Stimulated activated CD4-positive, alpha-beta T cell treated with anti-CD3 and anti-CD28 coated beads, Interleukin-12 subunit alpha, Interleukin-12 subunit beta, amount 100 ng/mL, for 24 hours (primary cell): ENCODE results near the gene XK.
"Not testable (repeated sequence)": the region's sequence is repeated elsewhere in the genome, so short reads cannot be mapped to it uniquely, and the experiment has no call there.

Experiments used
- DNase-seq, 2 experiments: peaks; one replicate each; pipeline ENCODE4 v3.0.0-alpha.2; 2020; ENCODE audit warnings: low read depth in 2 of 2

XK gene

DNA sequence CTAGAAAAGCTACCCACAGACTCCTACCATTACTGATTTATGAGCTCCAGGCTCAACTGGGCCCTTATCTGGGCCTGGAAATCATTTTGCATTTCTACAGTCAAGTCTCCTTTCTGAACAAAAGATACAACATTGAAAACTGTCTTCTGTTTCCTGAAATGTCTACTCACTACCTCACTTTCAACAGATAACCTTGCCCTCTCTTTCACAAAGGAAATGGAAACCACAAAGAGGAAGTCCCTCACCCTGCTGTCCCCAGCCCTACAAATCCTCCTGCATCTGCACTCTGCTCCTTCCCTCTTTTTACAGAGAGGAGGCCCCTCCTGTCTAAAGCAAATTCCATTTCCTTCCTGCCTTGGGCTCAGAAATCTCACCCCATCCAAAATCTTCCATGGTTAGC is 69.4 kb downstream of the XK start:
- no peak for DNase-seq

DNA sequence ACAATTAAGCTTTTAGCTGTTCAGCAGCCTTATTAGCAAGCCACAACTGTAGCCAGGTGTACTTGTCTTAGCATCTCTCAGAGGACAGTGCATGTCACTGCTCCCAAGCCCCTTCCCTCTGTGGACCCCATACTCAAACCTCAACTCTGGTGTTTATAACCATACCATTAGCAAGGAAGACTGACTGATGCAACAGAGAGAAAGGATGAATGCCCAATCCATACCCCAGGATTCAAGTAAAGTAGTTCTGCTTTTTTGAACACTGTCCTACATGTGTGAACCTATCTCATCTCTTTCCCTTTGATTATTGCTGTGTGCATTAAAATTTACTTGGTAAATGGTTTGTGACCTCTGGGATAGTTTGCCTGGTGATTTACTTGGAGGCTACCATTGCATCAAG is 71.5 kb downstream of the XK start:
- no peak for DNase-seq

DNA sequence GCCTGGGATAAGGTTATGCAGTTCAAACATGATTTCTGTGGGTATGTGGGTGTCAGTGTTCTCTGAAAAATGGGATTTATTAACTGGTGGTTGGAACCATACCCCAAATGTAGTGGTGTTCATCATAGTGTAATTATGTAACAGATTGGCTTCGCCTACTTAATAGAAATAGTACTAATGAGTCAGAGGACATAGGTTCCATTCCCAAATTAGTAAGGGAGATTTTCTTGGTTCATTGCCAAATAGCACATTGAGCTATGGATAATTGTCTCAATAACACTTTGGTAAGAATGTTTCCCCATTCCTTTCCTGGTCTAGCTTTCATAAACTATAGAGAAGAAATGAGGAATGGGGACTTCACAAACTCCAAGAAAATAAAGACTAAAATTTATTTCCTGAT is 73.8 kb downstream of the XK start:
- DNase-seq = no peak

DNA sequence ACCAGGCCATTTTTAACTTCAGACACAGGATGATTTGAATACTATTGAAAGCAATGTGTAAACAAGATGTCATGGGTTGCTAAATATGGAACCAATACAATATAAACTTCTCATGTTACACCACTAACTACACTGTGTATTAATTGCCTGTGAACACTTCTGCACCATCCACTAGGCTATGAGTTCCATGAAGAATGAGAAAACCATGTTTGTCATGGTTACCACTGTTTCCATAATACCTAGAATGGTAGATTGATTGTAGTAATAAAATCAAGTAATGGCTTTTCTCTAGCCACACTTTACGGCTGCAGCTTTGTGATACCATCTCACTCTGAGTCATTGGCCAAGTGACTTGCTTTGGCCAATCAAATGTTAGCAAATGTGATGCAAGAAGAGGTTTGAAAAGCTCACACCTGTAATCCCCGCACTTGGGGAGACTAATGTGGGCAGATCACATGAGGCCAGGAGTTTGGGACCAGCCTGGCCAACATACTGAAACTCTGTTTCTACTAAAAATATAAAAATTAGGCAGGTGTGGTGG is 74.4 kb downstream of the XK start:
- no peak for DNase-seq

DNA sequence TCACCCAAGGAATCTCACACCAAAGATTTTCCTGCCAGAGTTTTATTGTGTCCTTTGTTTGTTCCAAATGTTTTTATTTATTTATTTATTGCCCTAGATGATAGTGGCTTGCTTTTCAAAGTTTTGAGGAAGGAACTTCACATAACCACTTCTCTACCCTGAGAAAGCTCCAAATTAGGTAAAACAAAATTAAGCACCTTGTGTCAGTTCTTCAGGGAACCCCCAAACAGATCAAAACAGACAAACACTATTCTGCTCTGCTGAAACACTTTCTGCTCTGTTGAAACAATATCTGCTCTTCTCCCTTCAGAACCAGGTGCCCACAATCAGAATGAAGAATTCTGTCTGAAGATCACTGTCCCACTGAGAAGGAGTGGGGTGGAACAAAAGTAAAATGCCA is 77.8 kb downstream of the XK start:
- no peak for DNase-seq

DNA sequence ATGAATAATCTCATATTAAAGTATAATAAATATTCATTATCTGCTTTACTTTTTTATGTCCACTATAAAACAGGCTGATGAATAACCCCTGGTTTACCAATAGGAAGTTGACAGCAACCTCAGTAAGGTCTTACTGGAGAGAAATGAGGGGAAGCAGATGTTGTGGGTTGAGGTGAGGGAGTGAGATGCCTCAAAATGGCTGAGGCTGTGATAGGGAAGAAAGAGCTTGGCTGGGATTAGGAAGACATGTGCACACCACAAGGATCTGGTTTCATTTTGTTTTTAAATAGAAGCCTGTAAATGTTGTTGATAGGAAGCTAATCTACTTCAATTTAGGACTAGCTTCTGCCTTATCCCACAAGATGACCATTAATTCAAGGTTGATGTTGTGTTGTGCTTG is 79.9 kb downstream of the XK start:
- DNase-seq = no peak

DNA sequence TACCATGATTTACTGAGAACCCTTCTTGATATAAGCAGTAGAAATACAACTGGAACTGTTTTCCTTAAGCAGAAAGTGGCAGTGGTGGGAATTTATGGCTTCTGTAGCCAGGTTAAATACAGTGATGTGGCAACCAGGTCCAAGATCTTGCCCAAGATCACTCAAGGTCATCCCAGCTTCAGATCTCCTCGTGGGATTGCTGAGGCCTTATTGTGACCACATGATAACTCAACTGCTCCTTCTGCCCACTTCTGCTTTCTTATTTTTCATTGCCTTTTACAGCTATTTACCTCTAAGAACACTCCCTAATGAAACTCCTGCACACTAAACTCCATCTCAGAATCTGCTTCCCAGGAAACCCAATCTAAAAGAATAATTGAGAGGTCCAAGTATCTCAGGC is 81.8 kb downstream of the XK start:
- DNase-seq = no peak

DNA sequence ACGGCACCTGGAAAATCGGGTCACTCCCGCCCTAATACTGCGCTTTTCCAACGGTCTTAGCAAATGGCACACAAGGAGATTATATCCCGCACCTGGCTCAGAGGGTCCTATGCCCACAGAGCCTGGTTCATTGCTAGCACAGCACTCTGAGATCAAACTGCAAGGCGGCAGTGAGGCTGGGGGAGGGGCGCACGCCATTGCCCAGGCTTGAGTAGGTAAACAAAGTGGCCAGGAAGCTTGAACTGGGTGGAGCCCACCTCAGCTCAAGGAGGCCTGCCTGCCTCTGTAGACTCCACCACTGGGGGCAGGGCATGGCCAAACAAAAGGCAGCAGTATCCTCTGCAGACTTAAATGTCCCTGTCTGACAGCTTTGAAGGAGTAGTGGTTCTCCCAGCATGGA is 83.3 kb downstream of the XK start:
- DNase-seq = not testable (repeated sequence)

DNA sequence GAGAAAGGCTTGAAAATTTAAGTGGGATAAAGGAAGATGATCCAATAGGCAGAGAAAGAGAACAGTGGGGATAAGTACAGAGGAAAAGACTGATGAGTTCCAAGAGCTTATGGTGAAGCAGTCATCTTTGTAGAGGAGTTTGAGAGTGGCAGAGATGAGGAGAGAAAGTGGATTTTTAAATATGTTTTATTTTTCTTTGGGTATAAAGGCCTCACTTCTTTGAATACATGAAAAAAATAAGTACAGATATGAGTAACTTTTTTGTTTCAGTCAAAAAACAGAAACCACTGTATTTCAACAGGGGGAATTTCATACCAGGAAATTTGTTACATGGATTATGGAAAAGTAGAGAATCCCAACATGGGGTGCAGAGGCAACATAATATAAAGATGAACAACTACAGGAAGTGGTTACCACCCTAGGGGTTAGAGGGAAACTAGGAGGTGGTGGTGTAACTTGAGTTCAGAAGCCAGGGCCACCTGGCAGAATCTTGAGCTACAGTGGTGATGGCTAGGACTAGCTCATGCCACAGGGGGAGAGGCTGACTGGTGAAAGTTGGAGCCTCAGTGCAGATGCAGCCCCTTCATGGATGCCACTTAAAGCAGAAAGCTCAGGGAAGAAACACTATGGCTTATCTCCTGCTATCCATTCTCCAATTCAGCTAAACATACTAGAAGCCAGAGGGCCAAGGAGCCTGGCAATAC is 90.8 kb downstream of the XK start:
- no peak for DNase-seq

DNA sequence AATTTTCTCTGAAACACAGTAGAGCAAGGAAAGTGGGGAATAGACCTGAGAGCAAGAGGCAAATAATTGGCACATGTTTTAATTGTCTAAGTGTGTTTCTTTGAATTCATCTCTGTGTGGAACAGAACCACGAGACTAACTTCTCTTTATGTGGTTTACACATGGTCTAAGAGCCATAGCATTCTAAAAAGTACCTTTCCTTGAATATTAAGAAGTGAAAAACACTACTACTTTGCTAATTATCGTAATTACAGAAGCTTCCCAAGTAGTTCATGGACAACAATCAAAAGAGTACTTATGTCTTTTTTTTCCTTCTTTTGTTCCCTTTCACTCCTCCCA is 91.4 kb downstream of the XK start:
- DNase-seq = no peak

DNA sequence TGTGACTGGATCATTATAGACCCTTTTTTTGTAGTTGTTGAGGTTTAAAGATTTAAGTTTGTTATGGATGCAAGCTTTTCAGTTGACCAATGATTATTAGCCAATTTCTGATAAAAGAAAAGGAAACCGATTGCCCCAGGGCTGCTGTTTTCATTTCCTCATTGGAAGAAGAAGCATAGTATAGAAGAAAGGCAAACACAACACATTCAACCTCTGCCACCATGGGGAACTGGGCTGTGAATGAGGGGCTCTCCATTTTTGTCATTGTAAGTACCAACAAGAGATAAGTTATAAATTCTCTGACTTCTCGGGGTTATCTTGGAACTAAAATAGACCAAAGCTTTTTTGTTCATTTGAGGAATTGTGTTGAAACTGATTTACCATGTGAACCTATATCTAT is 94.3 kb downstream of the XK start, which contains the start of gene CYBB:
Gene CYBB, plus strand, starts transcription at position 203 of the 400 bp plus-strand sequence. Its CDS starts 19 bp downstream, at position 222.
- DNase-seq = no peak

DNA sequence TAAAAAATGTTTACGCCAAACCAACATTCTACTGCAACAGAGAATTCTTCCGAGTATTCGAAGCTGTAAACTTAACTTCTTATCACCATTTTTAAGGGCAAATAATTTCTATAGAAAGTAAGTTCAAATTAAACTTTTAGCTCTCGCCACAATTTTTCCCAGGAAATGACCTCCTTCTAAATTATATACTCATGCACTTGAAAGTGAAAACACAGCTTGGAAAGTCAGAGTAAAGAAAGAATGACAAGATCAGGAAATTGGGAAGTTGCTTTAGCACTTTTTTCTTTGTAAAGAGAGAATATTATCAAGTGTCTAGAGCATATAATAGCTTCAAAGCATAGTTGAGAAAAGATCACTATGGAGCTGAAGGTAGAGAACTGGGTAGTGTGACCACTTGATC is 95.5 kb downstream of the XK start:
- no peak for DNase-seq
